ENCODE measurements around the gene ABCE1.

DNA sequence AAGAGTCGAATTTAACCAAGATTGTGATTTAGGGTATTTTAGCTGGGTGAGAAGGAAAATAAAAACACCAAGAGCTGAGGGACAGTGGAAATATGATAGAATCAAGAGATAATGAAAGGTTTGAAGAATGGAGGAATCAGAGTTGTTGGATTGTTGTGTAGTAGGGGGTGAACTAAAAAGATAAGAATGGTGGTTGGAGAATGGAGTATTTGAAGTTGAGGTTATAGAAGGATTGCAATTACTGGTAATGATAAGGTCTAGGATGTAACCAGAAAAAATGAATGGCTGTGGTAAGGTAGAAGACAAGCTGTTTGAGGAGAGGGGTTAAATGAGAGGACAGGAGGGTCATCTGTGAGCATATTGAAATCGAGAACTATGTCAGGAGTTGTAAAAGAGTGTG, 4.5 kb downstream of the ABCE1 start:
- TF ChIP-seq, protein P1, sequence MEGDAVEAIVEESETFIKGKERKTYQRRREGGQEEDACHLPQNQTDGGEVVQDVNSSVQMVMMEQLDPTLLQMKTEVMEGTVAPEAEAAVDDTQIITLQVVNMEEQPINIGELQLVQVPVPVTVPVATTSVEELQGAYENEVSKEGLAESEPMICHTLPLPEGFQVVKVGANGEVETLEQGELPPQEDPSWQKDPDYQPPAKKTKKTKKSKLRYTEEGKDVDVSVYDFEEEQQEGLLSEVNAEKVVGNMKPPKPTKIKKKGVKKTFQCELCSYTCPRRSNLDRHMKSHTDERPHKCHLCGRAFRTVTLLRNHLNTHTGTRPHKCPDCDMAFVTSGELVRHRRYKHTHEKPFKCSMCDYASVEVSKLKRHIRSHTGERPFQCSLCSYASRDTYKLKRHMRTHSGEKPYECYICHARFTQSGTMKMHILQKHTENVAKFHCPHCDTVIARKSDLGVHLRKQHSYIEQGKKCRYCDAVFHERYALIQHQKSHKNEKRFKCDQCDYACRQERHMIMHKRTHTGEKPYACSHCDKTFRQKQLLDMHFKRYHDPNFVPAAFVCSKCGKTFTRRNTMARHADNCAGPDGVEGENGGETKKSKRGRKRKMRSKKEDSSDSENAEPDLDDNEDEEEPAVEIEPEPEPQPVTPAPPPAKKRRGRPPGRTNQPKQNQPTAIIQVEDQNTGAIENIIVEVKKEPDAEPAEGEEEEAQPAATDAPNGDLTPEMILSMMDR (IDR thresholded peaks at IDR 0.05): no peak
- no peak for TF ChIP-seq CEBPB (IDR thresholded peaks at IDR 0.05)
- no peak for TF ChIP-seq EP300 (IDR thresholded peaks at IDR 0.05)
- TF ChIP-seq, protein P2, sequence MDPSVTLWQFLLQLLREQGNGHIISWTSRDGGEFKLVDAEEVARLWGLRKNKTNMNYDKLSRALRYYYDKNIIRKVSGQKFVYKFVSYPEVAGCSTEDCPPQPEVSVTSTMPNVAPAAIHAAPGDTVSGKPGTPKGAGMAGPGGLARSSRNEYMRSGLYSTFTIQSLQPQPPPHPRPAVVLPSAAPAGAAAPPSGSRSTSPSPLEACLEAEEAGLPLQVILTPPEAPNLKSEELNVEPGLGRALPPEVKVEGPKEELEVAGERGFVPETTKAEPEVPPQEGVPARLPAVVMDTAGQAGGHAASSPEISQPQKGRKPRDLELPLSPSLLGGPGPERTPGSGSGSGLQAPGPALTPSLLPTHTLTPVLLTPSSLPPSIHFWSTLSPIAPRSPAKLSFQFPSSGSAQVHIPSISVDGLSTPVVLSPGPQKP (IDR thresholded peaks at IDR 0.05; ENCODE audit: low read depth, low read length): no peak
- TF ChIP-seq SREBF2 (IDR thresholded peaks at IDR 0.05): no peak
- no peak for TF ChIP-seq MAFK (IDR thresholded peaks at IDR 0.05; ENCODE audit: partially characterized antibody)
- TF ChIP-seq HOXA7 (CRISPR knock-in tag; IDR thresholded peaks at IDR 0.05): no peak
- no peak for TF ChIP-seq CHD2 (IDR thresholded peaks at IDR 0.05; ENCODE audit: low read length, partially characterized antibody)
- TF ChIP-seq POLR2A (IDR thresholded peaks at IDR 0.05; ENCODE audit: low read length): no peak
- TF ChIP-seq, protein P3, sequence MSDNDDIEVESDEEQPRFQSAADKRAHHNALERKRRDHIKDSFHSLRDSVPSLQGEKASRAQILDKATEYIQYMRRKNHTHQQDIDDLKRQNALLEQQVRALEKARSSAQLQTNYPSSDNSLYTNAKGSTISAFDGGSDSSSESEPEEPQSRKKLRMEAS (IDR thresholded peaks at IDR 0.05): no peak
- TF ChIP-seq, protein P4, sequence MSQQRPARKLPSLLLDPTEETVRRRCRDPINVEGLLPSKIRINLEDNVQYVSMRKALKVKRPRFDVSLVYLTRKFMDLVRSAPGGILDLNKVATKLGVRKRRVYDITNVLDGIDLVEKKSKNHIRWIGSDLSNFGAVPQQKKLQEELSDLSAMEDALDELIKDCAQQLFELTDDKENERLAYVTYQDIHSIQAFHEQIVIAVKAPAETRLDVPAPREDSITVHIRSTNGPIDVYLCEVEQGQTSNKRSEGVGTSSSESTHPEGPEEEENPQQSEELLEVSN (IDR thresholded peaks at IDR 0.05; ENCODE audit: borderline replicate concordance, low read depth): no peak
- no peak for TF ChIP-seq MAZ (IDR thresholded peaks at IDR 0.05; ENCODE audit: borderline replicate concordance, low read depth, low read length)
- TF ChIP-seq, protein P5, sequence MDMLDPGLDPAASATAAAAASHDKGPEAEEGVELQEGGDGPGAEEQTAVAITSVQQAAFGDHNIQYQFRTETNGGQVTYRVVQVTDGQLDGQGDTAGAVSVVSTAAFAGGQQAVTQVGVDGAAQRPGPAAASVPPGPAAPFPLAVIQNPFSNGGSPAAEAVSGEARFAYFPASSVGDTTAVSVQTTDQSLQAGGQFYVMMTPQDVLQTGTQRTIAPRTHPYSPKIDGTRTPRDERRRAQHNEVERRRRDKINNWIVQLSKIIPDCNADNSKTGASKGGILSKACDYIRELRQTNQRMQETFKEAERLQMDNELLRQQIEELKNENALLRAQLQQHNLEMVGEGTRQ (IDR thresholded peaks at IDR 0.05): no peak

Data from A549 (cell line).